Measurements from ENCODE around the gene KIAA0586.
A peak's percentile ranks its signal among the peaks of the same experiment; 100 is the strongest.

DNA sequence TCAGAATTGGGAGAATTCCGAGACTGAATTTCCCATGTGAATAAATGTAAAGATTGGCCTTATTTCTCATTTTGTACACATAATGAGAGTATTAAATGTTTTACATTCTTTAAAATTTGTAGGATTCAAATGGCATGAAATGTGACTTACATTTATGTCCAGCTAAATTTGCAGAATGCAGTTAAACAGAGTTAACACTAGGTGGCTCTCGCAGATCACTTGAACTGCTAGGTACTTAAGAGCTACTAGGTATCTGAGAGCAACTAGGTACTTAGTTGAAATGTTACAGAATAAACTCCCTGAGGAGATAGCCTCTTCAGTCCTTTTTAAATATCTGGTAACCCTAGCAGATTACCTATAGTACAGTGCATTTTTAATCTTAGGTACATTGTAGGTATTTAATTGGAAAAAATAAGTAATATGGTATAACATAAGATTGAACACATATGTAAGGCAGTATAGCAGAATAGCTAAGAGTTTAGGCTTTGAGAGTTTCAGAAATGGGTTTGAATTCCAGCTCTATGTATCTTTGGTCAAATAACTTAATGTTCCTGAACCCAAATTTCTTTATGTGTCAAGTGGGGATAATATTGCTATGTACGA lies 73.8 kb downstream of the KIAA0586 start:
- TF ChIP-seq MAFK (IDR thresholded peaks at IDR 0.05; ENCODE audit: partially characterized antibody) (no peak), SMC3 (IDR thresholded peaks at IDR 0.05) (peak; percentile 72), POLR2A (IDR thresholded peaks at IDR 0.05; ENCODE audit: low read length) (no peak), ZFP36 (IDR thresholded peaks at IDR 0.05; ENCODE audit: borderline replicate concordance, partially characterized antibody) (no peak)
- TF ChIP-seq, protein P1, sequence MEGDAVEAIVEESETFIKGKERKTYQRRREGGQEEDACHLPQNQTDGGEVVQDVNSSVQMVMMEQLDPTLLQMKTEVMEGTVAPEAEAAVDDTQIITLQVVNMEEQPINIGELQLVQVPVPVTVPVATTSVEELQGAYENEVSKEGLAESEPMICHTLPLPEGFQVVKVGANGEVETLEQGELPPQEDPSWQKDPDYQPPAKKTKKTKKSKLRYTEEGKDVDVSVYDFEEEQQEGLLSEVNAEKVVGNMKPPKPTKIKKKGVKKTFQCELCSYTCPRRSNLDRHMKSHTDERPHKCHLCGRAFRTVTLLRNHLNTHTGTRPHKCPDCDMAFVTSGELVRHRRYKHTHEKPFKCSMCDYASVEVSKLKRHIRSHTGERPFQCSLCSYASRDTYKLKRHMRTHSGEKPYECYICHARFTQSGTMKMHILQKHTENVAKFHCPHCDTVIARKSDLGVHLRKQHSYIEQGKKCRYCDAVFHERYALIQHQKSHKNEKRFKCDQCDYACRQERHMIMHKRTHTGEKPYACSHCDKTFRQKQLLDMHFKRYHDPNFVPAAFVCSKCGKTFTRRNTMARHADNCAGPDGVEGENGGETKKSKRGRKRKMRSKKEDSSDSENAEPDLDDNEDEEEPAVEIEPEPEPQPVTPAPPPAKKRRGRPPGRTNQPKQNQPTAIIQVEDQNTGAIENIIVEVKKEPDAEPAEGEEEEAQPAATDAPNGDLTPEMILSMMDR (IDR thresholded peaks at IDR 0.05): peak; percentile 90
- TF ChIP-seq, protein P2, sequence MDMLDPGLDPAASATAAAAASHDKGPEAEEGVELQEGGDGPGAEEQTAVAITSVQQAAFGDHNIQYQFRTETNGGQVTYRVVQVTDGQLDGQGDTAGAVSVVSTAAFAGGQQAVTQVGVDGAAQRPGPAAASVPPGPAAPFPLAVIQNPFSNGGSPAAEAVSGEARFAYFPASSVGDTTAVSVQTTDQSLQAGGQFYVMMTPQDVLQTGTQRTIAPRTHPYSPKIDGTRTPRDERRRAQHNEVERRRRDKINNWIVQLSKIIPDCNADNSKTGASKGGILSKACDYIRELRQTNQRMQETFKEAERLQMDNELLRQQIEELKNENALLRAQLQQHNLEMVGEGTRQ (IDR thresholded peaks at IDR 0.05): no peak

Data from A549 (cell line).